ENCODE data around the gene PRODH2. TPM values are rescaled to one million over a fixed set of nuclear protein-coding genes. Genes with fewer than 3 reads are reported as not detected.

Gene PRODH2
- total RNA-seq, 4 donors from 2014 or later = not detected

- H3K4me3 ChIP-seq = peak overlapping the region; percentile 94
Observed at GRCh38 chr19:35755550-35756376, 56.9 kb downstream of the PRODH2 start.

GRCh38 chr19:35755131-35755549, 57.5 kb downstream of the PRODH2 start:
- H3K9me3 ChIP-seq = no peaks in the 10 kb centered on the region
- peak overlapping the region; percentile 98 for H3K27ac ChIP-seq
- H3K4me3 ChIP-seq = peak overlapping the region; percentile 94
- no peaks in the 10 kb centered on the region for H3K27me3 ChIP-seq
- no peak for TF ChIP-seq POLR2A (IDR thresholded peaks at IDR 0.05)
- TF ChIP-seq CTCF (IDR thresholded peaks at IDR 0.05) = no peak
- no peak for TF ChIP-seq POLR2AphosphoS5 (IDR thresholded peaks at IDR 0.05)
- TF ChIP-seq EP300 (IDR thresholded peaks at IDR 0.05) = no peak
- WGBS = 45% methylated on average over 11 of the region's 17 CpGs
- peaks cover 50% of the 10 kb centered on the region for H3K4me1 ChIP-seq
- DNase-seq (ENCODE audit: low spot score in 2 of 2) = peak in 1 of 2 donors; percentile 90
- H3K36me3 ChIP-seq = peaks cover 25% of the 10 kb centered on the region

More at GRCh38 chr19:35755550-35756376, 56.9 kb downstream of the PRODH2 start:
- peak; percentile 91 to 93 for DNase-seq (ENCODE audit: low spot score in 2 of 2)
- Histone ChIP-seq H3K27ac (peak overlapping the region; percentile 98), H3K36me3 (peaks cover 25% of the 10 kb centered on the region), H3K4me1 (peaks cover 50% of the 10 kb centered on the region), H3K27me3 (no peaks in the 10 kb centered on the region), H3K9me3 (no peaks in the 10 kb centered on the region)
- peak; percentile 51 for TF ChIP-seq EP300 (IDR thresholded peaks at IDR 0.05)
- peak in 1 of 3 donors; percentile 18 for TF ChIP-seq POLR2AphosphoS5 (IDR thresholded peaks at IDR 0.05)
- no peak for TF ChIP-seq CTCF (IDR thresholded peaks at IDR 0.05)
- TF ChIP-seq POLR2A (IDR thresholded peaks at IDR 0.05) = peak in 1 of 2 donors; percentile 5
- 27% methylated on average over 18 of the region's 74 CpGs for WGBS

GRCh38 chr19:35754370-35755130, 58.1 kb downstream of the PRODH2 start:
- H3K4me1 ChIP-seq = peaks cover 51% of the 10 kb centered on the region
- WGBS = 84% methylated on average over 13 of the region's 13 CpGs
- TF ChIP-seq CTCF (IDR thresholded peaks at IDR 0.05) = no peak
- H3K27ac ChIP-seq = peak overlapping the region; percentile 98
- no peaks in the 10 kb centered on the region for H3K27me3 ChIP-seq
- H3K4me3 ChIP-seq = peak overlapping the region; percentile 94
- H3K36me3 ChIP-seq = peaks cover 25% of the 10 kb centered on the region
- peak in 1 of 2 donors; percentile 63 for DNase-seq (ENCODE audit: low spot score in 2 of 2)
- no peaks in the 10 kb centered on the region for H3K9me3 ChIP-seq

- no peak overlapping the region for H3K27ac ChIP-seq
Observed at GRCh38 chr19:35753634-35754369, 58.8 kb downstream of the PRODH2 start.

GRCh38 chr19:35752746-35753350, 59.8 kb downstream of the PRODH2 start:
- Histone ChIP-seq H3K9me3 (no peaks in the 10 kb centered on the region), H3K36me3 (peaks cover 25% of the 10 kb centered on the region), H3K4me1 (peaks cover 50% of the 10 kb centered on the region), H3K27me3 (no peaks in the 10 kb centered on the region), H3K4me3 (no peak overlapping the region), H3K27ac (no peak overlapping the region)
- WGBS = 95% methylated on average over 16 of the region's 20 CpGs
- TF ChIP-seq CTCF (IDR thresholded peaks at IDR 0.05) = no peak
- no peak for TF ChIP-seq POLR2AphosphoS5 (IDR thresholded peaks at IDR 0.05)
- TF ChIP-seq EP300 (IDR thresholded peaks at IDR 0.05) = no peak
- TF ChIP-seq POLR2A (IDR thresholded peaks at IDR 0.05) = no peak
- no peak for DNase-seq (ENCODE audit: low spot score in 2 of 2)

More at GRCh38 chr19:35753634-35754369, 58.8 kb downstream of the PRODH2 start:
- DNase-seq (ENCODE audit: low spot score in 2 of 2) = no peak
- Histone ChIP-seq H3K4me3 (no peak overlapping the region), H3K27me3 (no peaks in the 10 kb centered on the region), H3K4me1 (peaks cover 50% of the 10 kb centered on the region), H3K36me3 (peaks cover 25% of the 10 kb centered on the region), H3K9me3 (no peaks in the 10 kb centered on the region)
- TF ChIP-seq POLR2AphosphoS5 (IDR thresholded peaks at IDR 0.05) = no peak
- 94% methylated on average over 14 of the region's 20 CpGs for WGBS

All from suprapubic skin (tissue), 4 donors.